DMS53 (cell line): ENCODE data around the gene FGFR4.

ENCODE experiments used
- DNase-seq: peaks from one replicate; lab custom pipeline; 2025; lab: John Stamatoyannopoulos, UW

FGFR4 gene

DNA sequence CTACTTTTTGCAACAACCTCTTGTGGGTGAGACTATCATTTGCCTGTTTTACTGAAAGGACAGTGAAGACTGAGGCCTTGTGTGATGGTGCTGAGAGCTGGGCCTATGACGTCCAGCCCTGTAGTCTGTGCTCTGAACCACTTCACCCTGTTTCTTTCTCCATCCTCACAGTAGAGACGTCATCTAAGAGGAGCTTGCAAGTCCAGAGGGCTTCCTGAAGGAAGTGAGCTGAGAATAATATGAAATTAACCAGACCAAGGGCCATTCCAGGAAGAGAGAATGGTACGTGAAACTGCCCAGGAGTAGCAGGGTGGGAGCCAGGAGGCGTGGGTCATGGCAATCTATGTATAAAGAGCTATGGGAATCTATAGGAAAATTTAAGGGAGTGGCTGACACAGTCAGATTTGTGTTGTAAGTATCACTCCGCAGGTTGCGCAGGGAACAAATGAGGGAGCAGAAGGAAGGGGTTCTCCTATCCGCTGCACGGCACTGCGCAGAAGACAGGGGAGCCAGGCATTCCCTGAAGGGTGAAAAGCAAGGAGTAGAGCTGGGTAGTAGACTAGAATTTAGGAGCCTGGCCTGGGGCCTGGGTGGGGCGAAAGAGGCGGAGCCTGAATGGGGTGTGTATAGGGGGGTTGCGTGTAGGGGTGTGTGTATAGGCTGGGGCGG, 596 bp upstream of the FGFR4 start:
- peak; percentile 57 for DNase-seq

DNA sequence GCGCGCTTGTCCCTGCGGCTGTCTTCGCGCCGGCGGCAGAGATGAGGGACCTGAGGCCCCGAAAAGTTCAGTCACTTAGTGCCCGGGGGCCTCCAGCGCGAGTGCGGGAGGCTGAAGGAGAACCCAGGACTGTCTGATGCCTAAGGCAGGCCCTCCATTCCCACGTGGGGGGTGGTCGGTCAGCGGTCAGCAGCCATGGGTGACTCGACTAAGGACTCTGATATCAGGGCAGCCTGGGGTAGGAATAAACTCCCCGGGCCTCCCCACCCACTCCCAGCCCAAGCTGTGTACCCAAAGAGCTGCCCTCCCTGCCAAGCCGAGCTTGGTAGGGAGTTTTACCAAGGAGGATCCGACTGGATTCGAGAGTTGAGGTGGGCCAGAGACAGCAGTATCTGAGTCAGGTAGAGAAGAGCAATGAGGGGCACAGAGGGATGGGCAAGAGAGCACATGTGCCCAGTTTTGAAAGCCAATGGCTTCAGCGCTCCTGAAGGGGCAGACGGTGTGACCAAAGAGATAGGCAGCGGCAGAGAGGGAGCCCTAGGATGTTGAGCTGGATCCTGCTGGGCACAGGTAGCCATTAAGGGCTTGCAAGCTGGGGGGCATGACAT, 787 bp downstream of the FGFR4 start:
- peak; percentile 67 for DNase-seq

DNA sequence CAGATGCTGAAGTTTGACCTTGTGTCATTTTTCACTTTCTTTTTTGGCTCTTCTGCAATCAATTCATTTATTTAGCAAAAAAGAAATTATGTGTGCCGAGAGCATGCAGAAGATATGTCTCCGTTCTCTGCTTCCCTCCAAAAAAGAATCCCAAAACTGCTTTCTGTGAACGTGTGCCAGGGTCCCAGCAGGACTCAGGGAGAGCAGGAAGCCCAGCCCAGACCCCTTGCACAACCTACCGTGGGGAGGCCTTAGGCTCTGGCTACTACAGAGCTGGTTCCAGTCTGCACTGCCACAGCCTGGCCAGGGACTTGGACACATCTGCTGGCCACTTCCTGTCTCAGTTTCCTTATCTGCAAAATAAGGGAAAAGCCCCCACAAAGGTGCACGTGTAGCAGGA, 2.4 kb downstream of the FGFR4 start:
- DNase-seq: no peak

DNA sequence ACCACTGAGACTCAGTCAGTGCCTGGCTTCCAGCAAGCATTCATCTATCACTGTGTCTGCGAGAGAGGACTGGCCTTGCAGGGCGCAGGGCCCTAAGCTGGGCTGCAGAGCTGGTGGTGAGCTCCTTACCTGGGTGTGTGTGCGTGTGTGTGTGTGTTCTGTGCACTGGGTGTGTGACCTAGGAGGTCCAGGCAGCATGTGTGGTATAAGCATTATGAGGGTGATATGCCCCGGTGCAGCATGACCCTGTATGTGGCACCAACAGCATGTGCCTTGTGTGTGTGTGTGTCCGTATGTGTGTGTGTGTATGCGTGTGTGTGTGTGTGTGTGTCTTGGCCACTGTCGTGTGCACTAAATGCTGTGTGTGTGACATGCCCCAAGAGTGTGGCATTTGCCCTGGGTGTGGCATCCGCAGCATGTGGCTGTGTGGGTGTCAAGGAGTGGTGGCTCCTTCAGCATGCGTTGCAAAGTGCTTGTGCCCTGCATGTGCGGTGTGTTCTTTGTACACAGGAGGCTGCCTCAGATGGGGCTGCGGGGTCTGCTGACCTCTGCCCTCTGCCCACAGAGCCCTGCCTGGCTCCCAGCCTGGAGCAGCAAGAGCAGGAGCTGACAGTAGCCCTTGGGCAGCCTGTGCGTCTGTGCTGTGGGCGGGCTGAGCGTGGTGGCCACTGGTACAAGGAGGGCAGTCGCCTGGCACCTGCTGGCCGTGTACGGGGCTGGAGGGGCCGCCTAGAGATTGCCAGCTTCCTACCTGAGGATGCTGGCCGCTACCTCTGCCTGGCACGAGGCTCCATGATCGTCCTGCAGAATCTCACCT, 3.3 kb downstream of the FGFR4 start:
- DNase-seq: no peak

DNA sequence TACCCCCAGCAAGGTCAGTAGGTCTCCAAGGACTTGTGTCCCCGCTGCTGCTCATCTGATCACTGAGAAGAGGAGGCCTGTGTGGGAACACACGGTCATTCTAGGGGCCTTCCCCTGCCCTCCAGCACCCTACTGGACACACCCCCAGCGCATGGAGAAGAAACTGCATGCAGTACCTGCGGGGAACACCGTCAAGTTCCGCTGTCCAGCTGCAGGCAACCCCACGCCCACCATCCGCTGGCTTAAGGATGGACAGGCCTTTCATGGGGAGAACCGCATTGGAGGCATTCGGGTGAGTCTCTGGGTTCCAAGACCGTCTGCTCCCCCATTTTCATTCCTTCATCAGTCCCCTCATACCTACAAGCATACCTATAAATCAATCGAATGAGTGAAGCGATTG, 4.1 kb downstream of the FGFR4 start:
- no peak for DNase-seq

DNA sequence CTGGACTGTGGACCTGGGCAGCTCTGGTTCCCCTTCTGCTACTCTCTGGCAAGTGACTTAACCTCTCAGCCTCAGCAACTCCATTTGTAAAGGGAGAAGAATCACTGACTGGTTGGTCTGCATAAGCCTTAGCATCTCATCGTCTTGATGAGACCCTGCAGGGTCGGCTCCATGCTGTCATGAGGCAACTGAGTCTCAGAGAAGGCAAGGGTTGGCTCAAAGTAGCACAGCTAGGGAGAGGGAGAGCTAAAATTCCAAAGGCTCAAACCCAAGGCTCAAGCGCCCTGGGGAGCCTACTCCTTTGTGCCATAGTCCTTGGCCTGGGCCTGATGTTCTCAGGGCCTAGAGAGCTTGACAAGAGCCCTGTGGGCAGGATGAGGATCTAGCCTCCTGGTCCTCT, 4.5 kb downstream of the FGFR4 start:
- no peak for DNase-seq

DNA sequence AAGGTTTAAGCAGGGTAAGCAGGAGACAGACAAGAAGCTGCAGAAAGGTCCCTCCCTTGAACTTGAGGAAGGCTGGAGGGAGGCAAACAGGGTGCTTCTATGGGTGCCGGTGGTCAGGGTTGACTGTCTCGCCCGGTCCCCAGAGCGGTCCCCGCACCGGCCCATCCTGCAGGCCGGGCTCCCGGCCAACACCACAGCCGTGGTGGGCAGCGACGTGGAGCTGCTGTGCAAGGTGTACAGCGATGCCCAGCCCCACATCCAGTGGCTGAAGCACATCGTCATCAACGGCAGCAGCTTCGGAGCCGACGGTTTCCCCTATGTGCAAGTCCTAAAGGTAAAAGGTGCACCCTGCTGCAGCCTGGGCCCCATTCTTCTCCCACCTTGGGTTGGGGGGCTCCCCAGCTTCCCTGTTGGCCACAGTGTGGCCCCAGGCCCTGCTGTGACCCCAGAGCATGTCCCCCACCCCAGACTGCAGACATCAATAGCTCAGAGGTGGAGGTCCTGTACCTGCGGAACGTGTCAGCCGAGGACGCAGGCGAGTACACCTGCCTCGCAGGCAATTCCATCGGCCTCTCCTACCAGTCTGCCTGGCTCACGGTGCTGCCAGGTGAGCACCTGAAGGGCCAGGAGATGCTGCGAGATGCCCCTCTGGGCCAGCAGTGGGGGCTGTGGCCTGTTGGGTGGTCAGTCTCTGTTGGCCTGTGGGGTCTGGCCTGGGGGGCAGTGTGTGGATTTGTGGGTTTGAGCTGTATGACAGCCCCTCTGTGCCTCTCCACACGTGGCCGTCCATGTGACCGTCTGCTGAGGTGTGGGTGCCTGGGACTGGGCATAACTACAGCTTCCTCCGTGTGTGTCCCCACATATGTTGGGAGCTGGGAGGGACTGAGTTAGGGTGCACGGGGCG, 5.7 kb downstream of the FGFR4 start:
- DNase-seq: no peak

DNA sequence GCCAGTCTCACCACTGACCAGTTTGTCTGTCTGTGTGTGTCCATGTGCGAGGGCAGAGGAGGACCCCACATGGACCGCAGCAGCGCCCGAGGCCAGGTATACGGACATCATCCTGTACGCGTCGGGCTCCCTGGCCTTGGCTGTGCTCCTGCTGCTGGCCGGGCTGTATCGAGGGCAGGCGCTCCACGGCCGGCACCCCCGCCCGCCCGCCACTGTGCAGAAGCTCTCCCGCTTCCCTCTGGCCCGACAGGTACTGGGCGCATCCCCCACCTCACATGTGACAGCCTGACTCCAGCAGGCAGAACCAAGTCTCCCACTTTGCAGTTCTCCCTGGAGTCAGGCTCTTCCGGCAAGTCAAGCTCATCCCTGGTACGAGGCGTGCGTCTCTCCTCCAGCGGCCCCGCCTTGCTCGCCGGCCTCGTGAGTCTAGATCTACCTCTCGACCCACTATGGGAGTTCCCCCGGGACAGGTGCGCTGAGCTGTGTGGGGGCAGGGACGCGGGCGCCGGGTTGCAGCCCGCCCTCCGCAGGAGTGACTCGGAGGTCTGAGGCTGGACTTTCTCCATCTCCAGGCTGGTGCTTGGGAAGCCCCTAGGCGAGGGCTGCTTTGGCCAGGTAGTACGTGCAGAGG, 6.5 kb downstream of the FGFR4 start:
- DNase-seq: no peak

DNA sequence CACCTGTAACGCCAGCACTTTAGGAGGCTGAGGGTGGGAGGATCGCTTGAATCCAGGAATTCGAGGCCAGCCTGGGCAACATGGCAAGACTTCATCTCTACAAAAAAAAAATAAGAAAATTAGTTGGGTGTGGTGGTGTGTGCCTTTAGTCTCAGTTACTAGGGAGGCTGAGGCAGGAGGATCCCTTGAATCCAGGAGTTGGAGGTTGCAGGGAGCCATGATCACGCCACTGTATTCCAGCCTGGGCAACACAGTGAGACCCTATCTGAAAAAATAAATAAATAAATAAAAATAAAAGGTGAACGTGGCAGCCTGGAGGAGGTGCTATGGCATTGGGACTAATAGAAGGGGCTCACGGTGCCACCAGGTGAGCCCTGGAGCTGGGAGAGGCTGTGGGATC, 7.1 kb downstream of the FGFR4 start:
- no peak for DNase-seq

DNA sequence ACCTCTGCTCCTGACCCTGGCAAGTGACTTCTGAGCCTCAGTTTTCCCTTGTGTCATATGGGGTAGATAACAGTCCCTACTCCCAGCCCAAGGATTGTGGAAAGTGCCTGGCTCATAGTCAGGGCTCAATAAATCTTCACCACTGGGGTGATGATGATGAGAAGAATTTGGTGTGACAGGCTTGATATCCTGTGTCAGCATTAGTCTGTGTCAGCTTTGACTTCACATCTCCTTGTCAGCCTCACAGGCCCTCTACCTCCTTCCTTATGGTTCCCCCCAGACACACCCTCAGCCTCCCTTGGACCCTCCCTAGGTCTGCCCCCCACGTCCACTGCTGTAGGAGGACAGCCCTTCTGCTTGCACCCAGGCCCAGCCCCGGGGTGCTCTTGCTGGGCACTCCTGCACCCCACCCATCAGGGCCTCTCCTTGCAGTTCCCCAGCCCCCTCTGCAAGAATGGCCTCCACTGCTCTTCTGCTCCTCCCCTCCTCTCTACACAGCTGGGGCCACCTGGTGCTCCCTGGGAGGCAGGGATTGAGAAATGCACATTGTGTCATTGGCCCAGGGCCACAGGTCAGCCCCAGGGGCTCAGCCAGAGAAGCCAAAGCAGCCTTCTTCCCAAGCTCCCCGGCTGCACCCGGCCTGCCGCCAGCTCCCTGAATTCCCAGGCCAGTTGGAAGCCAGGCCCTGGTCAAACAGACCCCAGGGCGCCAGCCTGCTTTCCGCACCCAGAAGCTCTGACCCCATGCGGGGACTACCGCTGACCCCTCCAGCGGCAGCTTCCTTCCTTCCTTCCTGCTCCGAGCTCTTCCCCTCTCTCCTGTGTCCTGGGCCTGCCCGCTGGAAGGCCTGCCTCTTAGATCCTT, 7.7 kb downstream of the FGFR4 start:
- no peak for DNase-seq

DNA sequence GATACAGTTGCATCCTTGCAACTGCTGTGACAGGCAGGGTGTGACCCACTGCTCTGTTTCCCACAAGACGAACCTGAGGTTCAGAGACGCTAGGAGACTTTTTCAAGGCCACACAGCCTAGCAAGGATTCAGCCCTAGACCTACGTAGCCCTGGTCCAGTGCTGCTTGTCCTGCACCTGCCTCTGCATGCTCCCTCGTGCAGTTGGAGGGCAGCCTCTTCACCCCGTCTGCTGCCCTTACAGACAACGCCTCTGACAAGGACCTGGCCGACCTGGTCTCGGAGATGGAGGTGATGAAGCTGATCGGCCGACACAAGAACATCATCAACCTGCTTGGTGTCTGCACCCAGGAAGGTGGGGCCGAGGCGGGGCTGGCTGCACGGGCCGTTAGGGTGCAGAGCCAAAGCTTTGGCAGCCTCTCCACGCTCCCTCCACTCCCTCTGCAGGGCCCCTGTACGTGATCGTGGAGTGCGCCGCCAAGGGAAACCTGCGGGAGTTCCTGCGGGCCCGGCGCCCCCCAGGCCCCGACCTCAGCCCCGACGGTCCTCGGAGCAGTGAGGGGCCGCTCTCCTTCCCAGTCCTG, 8.5 kb downstream of the FGFR4 start:
- DNase-seq: no peak

DNA sequence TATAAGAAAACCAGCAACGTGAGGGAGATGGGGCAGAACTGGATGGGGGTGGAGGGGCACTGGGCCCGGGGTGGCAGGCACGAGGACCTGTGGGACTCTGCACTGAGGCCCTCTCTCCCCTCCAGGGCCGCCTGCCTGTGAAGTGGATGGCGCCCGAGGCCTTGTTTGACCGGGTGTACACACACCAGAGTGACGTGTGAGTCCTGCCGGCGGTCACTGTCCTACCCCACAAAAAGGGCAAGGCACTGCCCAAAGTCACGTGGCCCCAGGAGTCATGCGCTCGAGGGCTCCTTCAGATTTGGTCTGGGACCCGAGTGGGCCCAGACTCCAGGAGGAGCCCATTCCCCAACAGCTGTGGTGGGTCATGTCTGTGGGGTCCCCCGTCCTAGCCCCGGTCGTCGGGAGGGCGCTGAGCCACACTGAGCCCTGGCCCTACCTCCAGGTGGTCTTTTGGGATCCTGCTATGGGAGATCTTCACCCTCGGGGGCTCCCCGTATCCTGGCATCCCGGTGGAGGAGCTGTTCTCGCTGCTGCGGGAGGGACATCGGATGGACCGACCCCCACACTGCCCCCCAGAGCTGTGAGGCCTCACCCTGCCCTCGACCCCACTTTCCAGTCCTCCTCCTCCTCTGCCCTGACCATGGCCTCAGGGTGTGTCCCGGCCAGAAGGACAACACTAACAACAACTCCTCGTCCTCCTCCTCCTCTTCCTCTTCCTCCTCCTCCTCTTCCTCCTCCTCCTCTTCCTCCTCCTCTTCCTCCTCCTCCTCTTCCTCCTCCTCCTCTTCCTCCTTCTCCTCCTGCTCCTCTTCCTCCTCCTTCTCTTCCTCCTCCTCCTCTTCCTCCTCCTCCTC, 9.7 kb downstream of the FGFR4 start:
- peak; percentile 70 for DNase-seq

DNA sequence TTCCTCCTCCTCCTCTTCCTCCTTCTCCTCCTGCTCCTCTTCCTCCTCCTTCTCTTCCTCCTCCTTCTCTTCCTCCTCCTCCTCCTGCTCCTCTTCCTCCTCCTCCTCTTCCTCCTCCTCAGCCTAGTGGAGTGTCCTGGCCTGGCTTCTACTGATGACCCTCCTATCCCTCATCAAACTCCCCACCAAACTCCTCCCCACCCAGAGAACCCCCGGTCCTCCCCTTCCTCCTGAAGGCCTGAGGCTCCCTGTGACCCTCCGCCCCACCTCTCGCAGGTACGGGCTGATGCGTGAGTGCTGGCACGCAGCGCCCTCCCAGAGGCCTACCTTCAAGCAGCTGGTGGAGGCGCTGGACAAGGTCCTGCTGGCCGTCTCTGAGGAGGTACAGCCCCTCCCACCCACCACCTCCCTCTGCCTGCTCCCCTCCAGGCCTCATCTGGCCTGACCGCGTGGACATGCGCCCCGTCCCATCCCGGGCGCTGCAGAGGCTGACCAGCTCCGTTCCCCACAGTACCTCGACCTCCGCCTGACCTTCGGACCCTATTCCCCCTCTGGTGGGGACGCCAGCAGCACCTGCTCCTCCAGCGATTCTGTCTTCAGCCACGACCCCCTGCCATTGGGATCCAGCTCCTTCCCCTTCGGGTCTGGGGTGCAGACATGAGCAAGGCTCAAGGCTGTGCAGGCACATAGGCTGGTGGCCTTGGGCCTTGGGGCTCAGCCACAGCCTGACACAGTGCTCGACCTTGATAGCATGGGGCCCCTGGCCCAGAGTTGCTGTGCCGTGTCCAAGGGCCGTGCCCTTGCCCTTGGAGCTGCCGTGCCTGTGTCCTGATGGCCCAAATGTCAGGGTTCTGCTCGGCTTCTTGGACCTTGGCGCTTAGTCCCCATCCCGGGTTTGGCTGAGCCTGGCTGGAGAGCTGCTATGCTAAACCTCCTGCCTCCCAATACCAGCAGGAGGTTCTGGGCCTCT, 10.6 kb downstream of the FGFR4 start:
- DNase-seq: peak; percentile 35

DNA sequence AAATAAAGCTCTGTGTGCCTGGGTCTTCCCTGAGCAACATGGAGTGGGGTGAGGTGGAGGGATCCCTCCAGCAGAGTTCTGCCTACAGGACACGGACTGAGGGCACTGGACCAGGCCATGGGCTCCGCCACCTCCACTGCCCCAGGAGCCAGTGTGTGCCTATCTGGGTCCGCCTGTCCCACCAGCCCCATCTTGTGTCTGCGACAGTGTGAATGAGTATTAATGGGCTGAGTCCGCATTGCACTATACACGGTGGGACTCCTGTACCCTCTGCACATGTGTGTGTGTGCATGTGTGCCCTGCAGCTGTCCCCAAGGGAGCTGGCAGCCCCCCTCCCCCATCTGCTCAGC, 11.4 kb downstream of the FGFR4 start:
- no peak for DNase-seq

DNA sequence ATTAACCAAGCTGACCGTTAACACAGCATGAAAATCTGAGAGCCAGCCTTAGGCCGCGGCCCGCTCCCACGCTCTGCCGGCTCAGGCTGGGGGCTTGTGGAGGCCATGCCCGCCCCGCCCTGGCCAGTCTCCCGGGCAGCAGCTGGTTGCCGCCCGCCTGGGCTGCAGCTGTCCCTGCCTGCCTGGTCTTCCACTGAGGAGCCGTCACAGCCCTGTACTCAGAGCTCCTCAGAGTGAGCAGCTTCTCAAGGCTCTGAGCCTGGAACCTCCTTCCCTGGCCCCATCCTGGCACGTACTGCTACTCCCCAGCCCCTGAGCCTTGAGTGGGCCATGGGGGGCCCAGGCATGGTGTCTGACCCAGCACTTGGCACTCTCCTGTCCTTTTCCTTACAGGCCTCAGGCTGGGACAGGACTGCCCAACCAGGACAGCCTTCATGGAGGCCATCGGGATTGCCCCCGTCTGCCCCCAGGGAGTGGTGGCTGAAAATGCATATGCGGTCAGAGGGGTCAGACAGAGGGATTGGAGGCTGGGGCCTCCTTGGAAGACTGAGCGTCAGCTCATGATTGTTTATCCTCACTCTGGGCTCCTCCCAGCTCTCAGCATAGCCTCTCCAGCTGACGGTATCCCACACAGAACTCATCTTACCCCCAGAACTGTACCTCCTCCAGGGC, 11.9 kb downstream of the FGFR4 start:
- peak; percentile 35 for DNase-seq

DNA sequence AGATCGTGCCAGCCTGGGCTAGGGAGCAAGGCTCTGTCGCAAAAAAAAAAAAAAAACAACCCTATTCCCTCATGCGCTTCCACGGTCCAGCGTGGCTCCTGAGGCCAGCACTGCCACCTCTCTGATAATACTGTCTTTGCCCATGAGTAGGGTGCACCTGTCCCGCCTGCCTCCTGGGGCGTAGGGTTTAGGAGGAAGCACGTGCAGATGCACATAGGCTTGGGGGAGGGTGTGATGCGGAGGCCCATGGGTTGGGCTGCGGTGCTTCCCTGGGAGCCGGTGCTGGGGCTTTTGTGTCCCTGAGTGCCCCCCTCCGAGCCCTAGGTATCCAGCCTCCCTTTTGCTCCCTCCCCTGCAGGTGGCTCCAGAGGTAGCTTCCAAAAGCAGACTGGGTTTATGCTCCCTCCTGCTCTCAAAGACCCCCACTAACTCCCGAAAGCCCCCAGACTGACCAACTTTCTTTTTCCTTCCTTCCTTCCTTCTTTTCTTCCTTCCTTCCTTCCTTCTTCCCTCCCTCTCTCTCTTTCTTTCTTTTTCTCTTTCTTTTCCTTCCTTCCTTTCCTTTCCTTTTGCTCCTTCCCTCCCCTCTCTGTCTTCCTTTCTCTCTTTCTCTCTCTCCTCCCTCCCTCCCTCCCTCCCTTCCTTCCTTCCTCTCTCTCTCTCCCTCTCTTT, 12.8 kb downstream of the FGFR4 start:
- peak; percentile 89 for DNase-seq

DNA sequence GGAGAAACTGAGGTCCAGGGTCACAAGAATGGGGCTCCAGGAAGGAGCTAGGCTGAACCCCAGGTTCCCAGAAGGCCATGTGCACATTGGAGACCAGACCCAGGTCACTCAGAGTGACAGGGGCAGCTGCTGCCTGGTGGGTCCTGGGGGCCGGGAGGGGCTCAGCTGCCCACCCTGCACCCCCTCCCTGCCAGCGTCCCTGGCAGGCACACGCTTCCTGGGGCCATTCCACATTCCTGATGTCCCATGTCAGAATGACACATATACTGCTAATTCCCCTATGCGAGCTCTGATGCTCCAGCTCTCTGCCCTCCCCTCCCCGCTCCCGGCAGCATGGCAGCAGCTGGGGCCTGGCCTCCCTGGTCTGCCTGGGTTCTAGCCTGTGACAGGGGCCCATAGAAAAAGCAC, 14.0 kb downstream of the FGFR4 start:
- DNase-seq: no peak
